K562 (cell line): Measurements from ENCODE around the gene GPR15. TPM values are rescaled to one million over a fixed set of nuclear protein-coding genes. Genes with fewer than 3 reads are reported as not detected.

ENCODE experiments used
- BCLAF1 ChIP-seq, 2 experiments: fragments of 450-650 bp in 1 of 2; IDR thresholded peaks; 2 replicates each; pipeline ENCODE4 v1.6.1; 2011 to 2017; ENCODE audit warnings: low read depth in 2 of 2, antibody characterized with exemption in 1 of 2, borderline replicate concordance in 1 of 2, low read length in 1 of 2, mild to moderate bottlenecking in 1 of 2, mixed read lengths in 1 of 2; ENCODE audit not compliant: control insufficient read depth in 1 of 2
- CCNT2 ChIP-seq: IDR thresholded peaks from 2 replicates; pipeline ENCODE4 v1.6.1; 2011; ENCODE audit warnings: borderline replicate concordance, low read depth, mild to moderate bottlenecking, moderate library complexity, mixed read lengths, low read length; ENCODE audit not compliant: insufficient read length; ENCODE audit errors: extremely low read depth
- DACH1 ChIP-seq: fragments of 450-650 bp; IDR thresholded peaks from 2 replicates; pipeline ENCODE4 v1.6.1; 2018; ENCODE audit not compliant: partially characterized antibody
- ELK3 ChIP-seq: fragments of 450-650 bp; formaldehyde crosslinking; IDR thresholded peaks from 2 replicates; pipeline ENCODE4 v1.4.0; 2020; ENCODE audit warnings: mild to moderate bottlenecking
- GATAD2B ChIP-seq: fragments of 450-650 bp; IDR thresholded peaks from 2 replicates; pipeline ENCODE4 v1.6.1; 2017; ENCODE audit warnings: mild to moderate bottlenecking, borderline replicate concordance
- HDAC6 ChIP-seq: IDR thresholded peaks from 2 replicates; pipeline ENCODE4 v1.6.1; 2012; ENCODE audit warnings: low read depth, mild to moderate bottlenecking, control low read depth, inconsistent platforms, low read length, moderate library complexity
- IRF9 ChIP-seq: fragments of 450-650 bp; IDR thresholded peaks from 2 replicates; pipeline ENCODE4 v1.6.1; 2016; ENCODE audit warnings: missing biosample characterization, missing genetic modification characterization
- MCM3 ChIP-seq: fragments of 450-650 bp; IDR thresholded peaks from 2 replicates; pipeline ENCODE4 v1.6.1; 2016
- MTA1 ChIP-seq: fragments of 450-650 bp; IDR thresholded peaks from 2 replicates; pipeline ENCODE4 v1.6.1; 2017; ENCODE audit warnings: borderline replicate concordance
- NR2C1 ChIP-seq, 2 experiments: fragments of 450-650 bp; IDR thresholded peaks; 2 replicates each; pipeline ENCODE4 v1.6.1; 2017; ENCODE audit warnings: mild to moderate bottlenecking in 2 of 2, antibody characterized with exemption in 1 of 2, inconsistent platforms in 1 of 2, missing compliant biosample characterization in 1 of 2, missing genetic modification characterization in 1 of 2
- PBX2 ChIP-seq, 2 experiments: IDR thresholded peaks in 1 of 2; conservative IDR thresholded peaks in 1 of 2; 2 replicates each; pipeline ENCODE4 v1.6.1; 2016; ENCODE audit warnings: low read depth in 2 of 2, mild to moderate bottlenecking in 1 of 2, missing compliant biosample characterization in 1 of 2, missing genetic modification characterization in 1 of 2, moderate library complexity in 1 of 2
- PHB2 ChIP-seq: fragments of 450-650 bp; IDR thresholded peaks from 2 replicates; pipeline ENCODE4 v1.6.1; 2017; ENCODE audit warnings: low read depth
- RAD21 ChIP-seq, 2 experiments: fragments of 250-450 bp in 1 of 2; fragments of 450-650 bp in 1 of 2; sonication (Bioruptor Pico) in 1 of 2; formaldehyde crosslinking in 1 of 2; IDR thresholded peaks in 1 of 2; conservative IDR thresholded peaks in 1 of 2; 2 replicates each; pipeline versions ENCODE4 v1.4.0 to v1.8.0; 2020 to 2022; ENCODE audit warnings: mild to moderate bottlenecking in 2 of 2, moderate library complexity in 1 of 2
- TRIM24 ChIP-seq, 2 experiments: fragments of 450-650 bp; IDR thresholded peaks; 2 replicates each; pipeline ENCODE4 v1.6.1; 2016
- USF2 ChIP-seq: sonication (generic); formaldehyde crosslinking; IDR thresholded peaks from 2 replicates; pipeline ENCODE4 v1.5.0; 2020; ENCODE audit warnings: missing genetic modification reagents
- XRCC3 ChIP-seq: fragments of 450-650 bp; IDR thresholded peaks from 2 replicates; pipeline ENCODE4 v1.6.1; 2017; ENCODE audit warnings: mild to moderate bottlenecking, moderate library complexity
- ZNF583 ChIP-seq: fragments of 250-450 bp; sonication (Bioruptor Pico); IDR thresholded peaks from 2 replicates; pipeline ENCODE4 v1.4.0; 2020
- ZNF644 ChIP-seq: fragments of 200-800 bp; sonication (Bioruptor generic); IDR thresholded peaks from 2 replicates; pipeline ENCODE4 v1.6.1; 2016; ENCODE audit warnings: low read depth, missing genetic modification characterization, missing compliant biosample characterization
- polyA plus RNA-seq, 8 experiments: library from polyadenylated mRNA; depleted of rRNA in 4 of 8; stranded (reverse) in 5 of 8; unstranded in 3 of 8; fragments of >200 nt; fragmentation: Nextera tagmentation in 2 of 8; fragmentation: Illumina TruSeq in 1 of 8; extraction: Ambion mirVana in 2 of 8; extraction: Trizol in 1 of 8; gene quantifications; 2 replicates each; pipeline versions ENCODE4 v1.2.1 to v1.2.3, GENCODE V29; 2011 to 2014; ENCODE audit warnings: inconsistent platforms in 1 of 8, missing spikeins in 1 of 8
- total RNA-seq, 7 experiments: library from RNA; depleted of rRNA in 6 of 7; stranded (reverse); fragments of >200 nt in 6 of 7; fragmentation: Illumina TruSeq in 2 of 7; extraction: Trizol in 2 of 7; gene quantifications; 2 replicates each; pipeline versions ENCODE4 v1.2.1 to v1.2.3, GENCODE V29; 2011 to 2021; ENCODE audit warnings: low replicate concordance in 1 of 7

Gene GPR15
- total and polyA plus RNA-seq, 9 of the 15 experiments (the other 6 are each of a cell fraction or from before 2014, with no cell fraction given), result 0.13 TPM; not detected in 8

GRCh38 chr3:98522544-98523281 lies 9.1 kb upstream of the GPR15 start, which contains the start of gene CLDND1 (continued):
- TF ChIP-seq BCLAF1 (IDR thresholded peaks at IDR 0.05; ENCODE audit: borderline replicate concordance in 1 of 2, control insufficient read depth in 1 of 2, low read depth in 2 of 2, low read length in 1 of 2) (no peak), ZNF644 (tag) (peak; percentile 53; the same call in 1 of the 2 replicates), NR2C1 (IDR thresholded peaks at IDR 0.05) (no peak), NR2C1 (tag; IDR thresholded peaks at IDR 0.05) (no peak), CCNT2 (peak; percentile 44), GATAD2B (no peak), MCM3 (no peak), TRIM24 (IDR thresholded peaks at IDR 0.05) (no peak), RAD21 (CRISPR knock-in tag; conservative IDR thresholded peaks at IDR 0.05 in 1 of 2, IDR thresholded peaks at IDR 0.05 in 1 of 2) (no peak), HDAC6 (no peak), IRF9 (no peak), ZNF583 (CRISPR knock-in tag) (no peak), ELK3 (CRISPR knock-in tag) (no peak), XRCC3 (no peak), MTA1 (no peak), DACH1 (no peak), USF2 (CRISPR knock-in tag) (no peak), PHB2 (no peak), PBX2 (CRISPR knock-in tag; IDR thresholded peaks at IDR 0.05; ENCODE audit: low read depth) (no peak), PBX2 (tag; conservative IDR thresholded peaks at IDR 0.05; ENCODE audit: low read depth) (no peak)
